Uterus (tissue), 4 donors: Measurements from ENCODE around the gene FBXL19. TPM values are rescaled to one million over a fixed set of nuclear protein-coding genes. Genes with fewer than 3 reads are reported as not detected.
A peak's percentile ranks its signal among the peaks of the same experiment; 100 is the strongest.

ENCODE experiments used
- DNase-seq, 2 donors: peaks; one replicate each; pipeline ENCODE4 v3.0.0-alpha.2; 2019 to 2020
- H3K27ac ChIP-seq, 2 donors: fragments of 200-600 bp; sonication (generic); 1 replicate in 1 of 2; 2 replicates in 1 of 2; pipeline ENCODE4 v1.5.1; 2016 to 2018
- H3K27me3 ChIP-seq, 2 donors: fragments of 200-600 bp; sonication (generic); one replicate each; pipeline ENCODE4 v1.5.1; 2018 to 2019; ENCODE audit warnings: control low read depth in 1 of 2
- H3K36me3 ChIP-seq, 2 donors: fragments of 200-600 bp; sonication (generic); one replicate each; pipeline ENCODE4 v1.5.1; 2019; ENCODE audit warnings: control low read depth in 1 of 2
- H3K4me1 ChIP-seq, 2 donors: fragments of 200-600 bp; sonication (generic); one replicate each; pipeline ENCODE4 v1.5.1; 2018 to 2019; ENCODE audit warnings: control low read depth in 1 of 2
- H3K4me3 ChIP-seq, 2 donors: fragments of 200-600 bp; sonication (generic); 1 replicate in 1 of 2; 2 replicates in 1 of 2; pipeline ENCODE4 v1.5.1; 2018 to 2019; ENCODE audit warnings: mild to moderate bottlenecking in 1 of 2
- H3K9me3 ChIP-seq, 2 donors: fragments of 200-600 bp; sonication (generic); one replicate each; pipeline ENCODE4 v1.5.1; 2019; ENCODE audit warnings: control low read depth in 1 of 2
- POLR2A ChIP-seq, 2 donors: fragments of 450-650 bp; IDR thresholded peaks; one replicate each; pipeline ENCODE4 v1.6.1; 2016; ENCODE audit warnings: antibody characterized with exemption in 2 of 2, mild to moderate bottlenecking in 1 of 2, moderate library complexity in 1 of 2
- intact Hi-C: fragments of 100-400 bp; cut with DNase I; formaldehyde crosslinking; loops from one replicate; pipeline ENCODE4 v1.15.1; 2023; ENCODE audit warnings: low total_unique reads
- total RNA-seq, 4 donors: library from RNA; depleted of rRNA in 3 of 4; stranded (reverse); fragments of >200 nt in 3 of 4; gene quantifications; one replicate each; pipeline versions ENCODE4 v1.1.0 to v1.2.4, GENCODE V29; 2014 to 2023
- TF ChIP-seq, protein P1 (sequence below), 4 experiments: fragments of 200-600 bp in 2 of 4; fragments of 450-650 bp in 2 of 4; sonication (generic) in 2 of 4; IDR thresholded peaks; one replicate each; pipeline ENCODE4 v1.5.1; 2016 to 2019; ENCODE audit warnings: antibody characterized with exemption in 4 of 4, mild to moderate bottlenecking in 2 of 4, moderate library complexity in 1 of 4
- donor health status: DM: yes; HTN: yes; CAD: no.

FBXL19 gene
- total RNA-seq, 4 donors from 2014 or later: 3.8 to 25.4 (median 19.0) TPM

DNA sequence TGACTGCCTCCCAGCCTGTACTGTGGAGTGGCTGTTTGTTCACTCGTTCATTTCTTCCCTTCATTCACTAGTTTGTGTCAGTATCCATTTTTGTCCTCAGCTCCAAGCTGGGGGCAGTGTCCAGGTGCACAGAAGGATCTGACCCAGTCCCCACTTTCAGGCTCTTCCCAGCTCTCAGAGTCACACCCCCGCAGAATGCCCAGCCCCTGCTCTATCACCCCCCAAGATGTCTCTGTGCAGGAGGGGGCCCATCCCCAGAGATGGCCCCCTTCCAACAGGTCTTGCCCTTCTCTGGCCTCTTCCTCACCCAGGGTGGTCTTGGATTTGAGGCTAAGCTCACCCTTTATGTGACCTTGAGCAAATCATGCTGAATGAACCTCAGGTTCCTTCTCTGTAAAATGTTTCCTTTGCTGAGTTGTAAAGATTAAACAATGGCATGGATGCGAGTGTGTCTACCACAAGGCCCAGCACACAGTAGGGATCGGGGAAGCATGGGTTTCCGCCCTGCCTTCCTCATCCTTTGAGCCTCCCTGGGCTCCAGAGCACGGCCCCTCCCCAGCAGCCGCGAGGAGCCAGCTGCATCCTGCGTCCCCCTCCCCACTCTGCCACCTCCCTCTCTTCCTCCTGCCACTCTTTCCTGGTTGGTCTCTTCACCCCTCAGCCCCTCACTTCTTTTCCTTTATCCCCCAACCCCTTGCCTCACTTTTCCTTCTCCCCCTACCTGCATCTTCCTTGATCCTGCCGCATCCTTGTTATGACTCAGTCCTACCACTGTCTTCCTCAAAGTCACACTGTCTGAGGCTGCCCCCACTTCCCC, 2.8 kb downstream of the FBXL19 start:
- TF ChIP-seq, protein P1, sequence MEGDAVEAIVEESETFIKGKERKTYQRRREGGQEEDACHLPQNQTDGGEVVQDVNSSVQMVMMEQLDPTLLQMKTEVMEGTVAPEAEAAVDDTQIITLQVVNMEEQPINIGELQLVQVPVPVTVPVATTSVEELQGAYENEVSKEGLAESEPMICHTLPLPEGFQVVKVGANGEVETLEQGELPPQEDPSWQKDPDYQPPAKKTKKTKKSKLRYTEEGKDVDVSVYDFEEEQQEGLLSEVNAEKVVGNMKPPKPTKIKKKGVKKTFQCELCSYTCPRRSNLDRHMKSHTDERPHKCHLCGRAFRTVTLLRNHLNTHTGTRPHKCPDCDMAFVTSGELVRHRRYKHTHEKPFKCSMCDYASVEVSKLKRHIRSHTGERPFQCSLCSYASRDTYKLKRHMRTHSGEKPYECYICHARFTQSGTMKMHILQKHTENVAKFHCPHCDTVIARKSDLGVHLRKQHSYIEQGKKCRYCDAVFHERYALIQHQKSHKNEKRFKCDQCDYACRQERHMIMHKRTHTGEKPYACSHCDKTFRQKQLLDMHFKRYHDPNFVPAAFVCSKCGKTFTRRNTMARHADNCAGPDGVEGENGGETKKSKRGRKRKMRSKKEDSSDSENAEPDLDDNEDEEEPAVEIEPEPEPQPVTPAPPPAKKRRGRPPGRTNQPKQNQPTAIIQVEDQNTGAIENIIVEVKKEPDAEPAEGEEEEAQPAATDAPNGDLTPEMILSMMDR (IDR thresholded peaks at IDR 0.05): no peak
- TF ChIP-seq POLR2A (IDR thresholded peaks at IDR 0.05): no peak
- Histone ChIP-seq H3K27me3 (no peaks in the 10 kb centered on the region), H3K4me3 (no peak overlapping the region), H3K9me3 (no peaks in the 10 kb centered on the region), H3K27ac (no peak overlapping the region), H3K4me1 (peaks cover 0 to 8% of the 10 kb centered on the region in 2 donors), H3K36me3 (no peaks in the 10 kb centered on the region)
- DNase-seq: no peak
- intact Hi-C loops: no loop called here

DNA sequence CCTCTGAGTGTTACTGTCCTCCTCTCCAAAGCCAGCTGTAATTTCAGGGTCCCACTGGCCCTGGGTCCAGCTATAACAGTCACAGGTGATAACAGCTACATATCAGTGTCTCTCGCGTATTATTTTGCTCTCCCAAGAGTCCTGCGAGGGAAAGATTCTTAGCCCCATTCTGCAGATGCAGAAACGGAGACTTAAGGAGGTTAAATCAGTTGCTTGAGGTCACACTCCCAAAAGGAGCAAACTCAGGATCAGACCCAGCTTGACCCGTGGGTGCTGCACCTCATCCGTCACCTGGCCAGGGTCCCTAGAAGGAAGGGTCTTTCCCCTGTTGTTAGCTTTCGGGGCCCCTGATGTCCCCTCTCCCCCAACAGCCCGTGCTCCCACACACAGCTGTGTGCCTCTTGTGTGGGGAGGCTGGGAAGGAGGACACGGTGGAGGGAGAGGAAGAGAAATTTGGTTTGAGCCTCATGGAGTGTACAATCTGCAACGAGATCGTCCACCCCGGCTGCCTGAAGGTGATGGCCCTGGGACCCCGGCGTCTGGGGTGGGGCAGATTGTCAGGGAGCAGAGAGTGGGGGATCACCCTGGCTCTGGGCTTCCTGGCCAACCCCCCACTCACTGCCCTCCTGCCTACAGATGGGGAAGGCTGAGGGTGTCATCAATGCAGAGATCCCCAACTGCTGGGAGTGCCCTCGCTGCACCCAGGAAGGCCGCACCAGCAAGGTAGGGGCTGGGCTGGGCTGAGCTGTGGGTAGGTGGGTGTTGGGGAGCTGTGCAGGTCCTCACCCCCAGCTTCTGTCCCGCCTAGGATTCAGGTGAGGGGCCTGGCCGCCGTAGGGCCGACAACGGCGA, 3.8 kb downstream of the FBXL19 start:
- intact Hi-C loops: no loop called here

DNA sequence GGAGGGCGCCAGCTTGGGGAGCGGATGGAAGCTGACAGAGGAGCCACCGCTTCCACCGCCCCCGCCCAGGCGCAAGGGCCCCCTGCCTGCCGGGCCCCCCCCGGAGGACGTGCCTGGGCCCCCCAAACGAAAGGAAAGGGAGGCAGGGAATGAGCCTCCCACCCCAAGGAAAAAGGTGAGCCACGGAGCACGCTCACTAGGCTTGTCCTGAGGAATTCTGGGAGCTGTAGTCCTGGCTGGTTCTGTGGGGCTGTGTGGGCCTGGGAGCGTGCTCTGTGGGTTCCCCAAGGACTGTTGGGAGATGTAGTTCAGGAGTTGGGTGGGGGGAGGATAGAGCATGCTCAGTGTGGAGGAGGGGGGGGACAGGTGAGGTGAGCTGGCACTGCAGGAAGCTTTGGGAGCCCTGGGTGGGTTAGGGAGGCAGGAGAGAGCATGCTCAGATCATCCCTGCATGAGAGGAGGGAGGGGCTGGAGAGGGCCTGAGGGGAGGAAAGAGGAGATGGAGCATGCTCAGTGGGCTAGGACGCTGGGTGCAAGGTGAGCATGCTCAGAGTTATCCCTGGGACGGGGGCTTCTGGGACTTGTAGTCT, 4.5 kb downstream of the FBXL19 start:
- no peak overlapping the region for H3K4me3 ChIP-seq
- peak; percentile 52 to 58 for DNase-seq
- peaks cover 0 to 8% of the 10 kb centered on the region in 2 donors for H3K4me1 ChIP-seq

More for the DNA sequence above, 3.8 kb downstream of the FBXL19 start:
- TF ChIP-seq, protein P1 (IDR thresholded peaks at IDR 0.05): no peak
- TF ChIP-seq POLR2A (IDR thresholded peaks at IDR 0.05): no peak
- Histone ChIP-seq H3K27ac (peak overlapping the region in 1 of 2 donors; percentile 1), H3K36me3 (no peaks in the 10 kb centered on the region), H3K27me3 (no peaks in the 10 kb centered on the region), H3K4me3 (no peak overlapping the region), H3K9me3 (no peaks in the 10 kb centered on the region), H3K4me1 (peaks cover 0 to 8% of the 10 kb centered on the region in 2 donors)
- no peak for DNase-seq

DNA sequence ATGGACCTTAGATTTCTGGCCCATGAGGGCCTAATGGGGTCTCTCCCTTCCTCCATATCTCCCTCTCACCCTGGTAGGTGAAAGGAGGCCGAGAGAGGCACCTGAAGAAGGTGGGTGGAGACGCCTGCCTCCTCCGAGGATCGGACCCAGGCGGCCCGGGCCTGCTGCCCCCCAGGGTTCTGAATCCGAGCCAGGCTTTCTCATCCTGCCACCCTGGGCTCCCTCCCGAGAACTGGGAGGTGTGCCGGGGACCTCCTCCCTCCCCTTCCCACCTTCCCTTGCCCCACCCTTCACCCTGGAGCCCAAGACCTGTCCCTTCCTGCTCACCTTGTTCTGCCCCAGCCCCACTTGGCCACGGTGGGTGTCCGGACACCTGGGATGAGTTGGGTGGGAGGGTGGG, 5.0 kb downstream of the FBXL19 start:
- Histone ChIP-seq H3K4me1 (peaks cover 0 to 8% of the 10 kb centered on the region in 2 donors), H3K9me3 (no peaks in the 10 kb centered on the region), H3K27me3 (no peaks in the 10 kb centered on the region), H3K27ac (no peak overlapping the region), H3K36me3 (no peaks in the 10 kb centered on the region), H3K4me3 (no peak overlapping the region)
- intact Hi-C loops: no loop called here
- TF ChIP-seq POLR2A (IDR thresholded peaks at IDR 0.05): no peak
- TF ChIP-seq, protein P1 (IDR thresholded peaks at IDR 0.05): no peak
- DNase-seq: no peak

More for the DNA sequence above, 4.5 kb downstream of the FBXL19 start:
- Histone ChIP-seq H3K27ac (peak overlapping the region in 1 of 2 donors; percentile 1), H3K27me3 (no peaks in the 10 kb centered on the region), H3K9me3 (no peaks in the 10 kb centered on the region), H3K36me3 (no peaks in the 10 kb centered on the region)
- intact Hi-C loops: no loop called here
- TF ChIP-seq POLR2A (IDR thresholded peaks at IDR 0.05): no peak
- TF ChIP-seq, protein P1 (IDR thresholded peaks at IDR 0.05): no peak
